ENCODE measurements around the gene PKD1L1.
"Not testable (repeated sequence)": the region's sequence is repeated elsewhere in the genome, so short reads cannot be mapped to it uniquely, and the experiment has no call there.

The PKD1L1 gene

GRCh38 chr7:47757921-47758411 lies 190.3 kb downstream of the PKD1L1 start:
- Mint-ChIP-seq H3K4me3 (no peak overlapping the region), H3K27ac (no peak overlapping the region), H3K9me3 (no peaks in the 10 kb centered on the region), H3K4me1 (no peaks in the 10 kb centered on the region), H3K36me3 (peaks cover 2% of the 10 kb centered on the region), H3K27me3 (peaks cover 2% of the 10 kb centered on the region)

DNA sequence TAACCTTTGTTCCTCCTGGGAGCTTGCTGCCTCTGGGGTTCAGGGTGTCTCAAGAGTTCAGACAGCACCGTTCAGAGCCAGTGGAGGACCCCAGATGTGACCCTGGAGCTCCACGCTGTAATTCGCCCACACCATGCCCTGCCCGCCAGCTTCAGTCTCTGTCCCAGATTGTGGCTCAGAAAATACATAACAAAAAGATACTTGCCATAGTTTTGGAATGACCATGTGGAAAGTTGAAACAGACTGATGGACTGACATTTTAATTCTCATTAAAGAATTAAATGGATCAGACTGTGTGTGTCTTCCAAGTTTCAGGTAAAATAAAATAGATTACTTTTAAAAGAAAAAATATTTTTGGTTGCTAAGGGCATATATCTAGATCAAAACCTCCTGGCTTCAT lies 191.6 kb downstream of the PKD1L1 start:
- H3K27ac Mint-ChIP-seq, result no peak overlapping the region
- H3K4me1 Mint-ChIP-seq, result no peaks in the 10 kb centered on the region
- peaks cover 2% of the 10 kb centered on the region for H3K27me3 Mint-ChIP-seq
- H3K4me3 Mint-ChIP-seq, result no peak overlapping the region
- peaks cover 5% of the 10 kb centered on the region for H3K9me3 Mint-ChIP-seq
- peaks cover 2% of the 10 kb centered on the region for H3K36me3 Mint-ChIP-seq

GRCh38 chr7:47755248-47755647 lies 193.0 kb downstream of the PKD1L1 start:
- peaks cover 3% of the 10 kb centered on the region for H3K4me1 Mint-ChIP-seq
- no peak overlapping the region for H3K27ac Mint-ChIP-seq
- H3K27me3 Mint-ChIP-seq, result peaks cover 2% of the 10 kb centered on the region
- H3K36me3 Mint-ChIP-seq, result peaks cover 2% of the 10 kb centered on the region
- no peak overlapping the region for H3K4me3 Mint-ChIP-seq
- peaks cover 5% of the 10 kb centered on the region for H3K9me3 Mint-ChIP-seq

DNA sequence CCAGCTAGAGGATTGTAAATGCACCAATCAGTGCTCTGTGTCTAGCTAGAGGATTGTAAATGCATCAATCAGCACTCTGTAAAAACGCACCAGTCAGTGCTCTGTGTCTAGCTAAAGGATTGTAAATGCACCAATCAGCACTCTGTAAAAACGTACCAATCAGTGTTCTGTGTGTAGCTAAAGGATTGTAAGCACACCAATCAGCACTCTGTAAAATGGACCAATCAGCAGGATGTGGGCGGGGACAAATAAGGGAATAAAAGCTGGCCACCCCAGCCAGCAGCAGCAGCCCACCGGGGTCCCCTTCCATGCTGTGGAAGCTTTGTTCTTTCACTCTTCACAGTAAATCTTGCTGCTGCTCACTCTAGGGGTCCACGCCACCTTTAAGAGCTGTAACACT lies 196.5 kb downstream of the PKD1L1 start:
- H3K27me3 Mint-ChIP-seq, H3K36me3 Mint-ChIP-seq, H3K4me3 Mint-ChIP-seq, H3K27ac Mint-ChIP-seq, H3K9me3 Mint-ChIP-seq, H3K4me1 Mint-ChIP-seq: not testable (repeated sequence)

- H3K4me3 Mint-ChIP-seq, result no peak overlapping the region
- H3K27ac Mint-ChIP-seq, result no peak overlapping the region
- peaks cover 2% of the 10 kb centered on the region for H3K36me3 Mint-ChIP-seq
- H3K9me3 Mint-ChIP-seq, result peaks cover 5% of the 10 kb centered on the region
- H3K27me3 Mint-ChIP-seq, result peaks cover 2% of the 10 kb centered on the region
- H3K4me1 Mint-ChIP-seq, result peaks cover 3% of the 10 kb centered on the region
Observed at GRCh38 chr7:47751043-47751442, 197.2 kb downstream of the PKD1L1 start.

- no peaks in the 10 kb centered on the region for H3K36me3 Mint-ChIP-seq
- H3K9me3 Mint-ChIP-seq, result peaks cover 5% of the 10 kb centered on the region
- H3K27ac Mint-ChIP-seq, result no peak overlapping the region
- peaks cover 2% of the 10 kb centered on the region for H3K27me3 Mint-ChIP-seq
- no peak overlapping the region for H3K4me3 Mint-ChIP-seq
- peaks cover 3% of the 10 kb centered on the region for H3K4me1 Mint-ChIP-seq
Observed at GRCh38 chr7:47748041-47748440, 200.2 kb downstream of the PKD1L1 start.

GRCh38 chr7:47747160-47747559 lies 201.1 kb downstream of the PKD1L1 start:
- peaks cover 2% of the 10 kb centered on the region for H3K27me3 Mint-ChIP-seq
- H3K9me3 Mint-ChIP-seq, result no peaks in the 10 kb centered on the region
- no peaks in the 10 kb centered on the region for H3K36me3 Mint-ChIP-seq
- no peak overlapping the region for H3K4me3 Mint-ChIP-seq
- peaks cover 3% of the 10 kb centered on the region for H3K4me1 Mint-ChIP-seq
- no peak overlapping the region for H3K27ac Mint-ChIP-seq

DNA sequence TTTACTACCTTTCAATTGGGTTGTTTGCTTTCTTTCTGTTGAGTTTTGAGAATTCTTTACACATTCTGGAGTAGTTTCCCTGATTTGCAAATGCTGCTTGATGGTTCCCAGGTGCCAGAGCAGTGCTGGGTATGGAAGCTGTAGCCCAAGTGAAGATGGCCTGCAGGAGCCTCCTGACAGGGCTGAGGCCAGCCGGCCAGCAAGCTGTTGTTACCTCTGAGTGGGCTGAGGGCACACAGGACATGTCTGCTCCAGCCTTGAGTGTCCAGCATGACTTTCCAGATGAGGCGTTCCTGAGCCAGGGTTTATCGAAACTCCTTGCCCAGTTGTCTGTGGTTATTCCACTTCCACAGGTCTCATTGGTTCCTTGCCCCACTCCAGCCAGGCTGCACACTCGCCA lies 201.8 kb downstream of the PKD1L1 start:
- H3K36me3 Mint-ChIP-seq, result no peaks in the 10 kb centered on the region
- H3K27ac Mint-ChIP-seq, result no peak overlapping the region
- peaks cover 4% of the 10 kb centered on the region for H3K27me3 Mint-ChIP-seq
- H3K9me3 Mint-ChIP-seq, result no peaks in the 10 kb centered on the region
- no peak overlapping the region for H3K4me3 Mint-ChIP-seq
- peaks cover 3% of the 10 kb centered on the region for H3K4me1 Mint-ChIP-seq

- Mint-ChIP-seq H3K4me3 (no peak overlapping the region), H3K27ac (no peak overlapping the region), H3K27me3 (peaks cover 8% of the 10 kb centered on the region)
Observed at GRCh38 chr7:47744883-47745282, 203.4 kb downstream of the PKD1L1 start.

GRCh38 chr7:47743965-47744591 lies 204.2 kb downstream of the PKD1L1 start:
- no peak overlapping the region for H3K27ac Mint-ChIP-seq
- H3K36me3 Mint-ChIP-seq, result no peaks in the 10 kb centered on the region
- no peak overlapping the region for H3K4me3 Mint-ChIP-seq
- H3K4me1 Mint-ChIP-seq, result no peaks in the 10 kb centered on the region
- no peaks in the 10 kb centered on the region for H3K9me3 Mint-ChIP-seq
- peaks cover 9% of the 10 kb centered on the region for H3K27me3 Mint-ChIP-seq

More at GRCh38 chr7:47744883-47745282, 203.4 kb downstream of the PKD1L1 start:
- no peaks in the 10 kb centered on the region for H3K36me3 Mint-ChIP-seq
- H3K9me3 Mint-ChIP-seq, result no peaks in the 10 kb centered on the region
- H3K4me1 Mint-ChIP-seq, result no peaks in the 10 kb centered on the region

DNA sequence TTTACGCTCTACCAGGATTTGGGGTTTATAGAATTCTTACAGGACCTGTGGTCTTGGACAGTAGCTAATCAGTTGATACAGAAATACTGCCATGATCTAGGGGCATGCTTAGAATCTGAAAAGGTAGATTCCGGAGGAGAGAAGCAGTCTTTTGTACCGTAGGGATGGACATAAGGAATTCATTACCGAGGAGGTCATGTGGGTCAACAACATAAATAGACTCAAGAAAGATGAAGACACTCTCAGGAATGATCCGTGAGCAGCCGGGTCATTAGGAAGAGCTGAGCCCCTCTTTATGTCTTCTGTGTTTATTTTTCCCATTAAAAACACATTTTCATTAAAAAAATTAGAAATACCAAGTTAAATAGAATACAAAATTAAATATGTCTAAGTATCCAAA lies 206.3 kb downstream of the PKD1L1 start:
- no peaks in the 10 kb centered on the region for H3K9me3 Mint-ChIP-seq
- H3K4me1 Mint-ChIP-seq, result no peaks in the 10 kb centered on the region
- no peaks in the 10 kb centered on the region for H3K36me3 Mint-ChIP-seq
- no peak overlapping the region for H3K4me3 Mint-ChIP-seq
- no peak overlapping the region for H3K27ac Mint-ChIP-seq
- H3K27me3 Mint-ChIP-seq, result peaks cover 9% of the 10 kb centered on the region

GRCh38 chr7:47739891-47740290 lies 208.4 kb downstream of the PKD1L1 start:
- no peaks in the 10 kb centered on the region for H3K9me3 Mint-ChIP-seq

GRCh38 chr7:47739301-47739875 lies 208.9 kb downstream of the PKD1L1 start:
- Mint-ChIP-seq H3K27ac (no peak overlapping the region), H3K4me3 (no peak overlapping the region), H3K4me1 (no peaks in the 10 kb centered on the region), H3K36me3 (no peaks in the 10 kb centered on the region), H3K27me3 (peaks cover 9% of the 10 kb centered on the region), H3K9me3 (no peaks in the 10 kb centered on the region)

More at GRCh38 chr7:47739891-47740290, 208.4 kb downstream of the PKD1L1 start:
- Mint-ChIP-seq H3K4me1 (no peaks in the 10 kb centered on the region), H3K27ac (no peak overlapping the region), H3K27me3 (peaks cover 10% of the 10 kb centered on the region), H3K4me3 (no peak overlapping the region), H3K36me3 (no peaks in the 10 kb centered on the region)

DNA sequence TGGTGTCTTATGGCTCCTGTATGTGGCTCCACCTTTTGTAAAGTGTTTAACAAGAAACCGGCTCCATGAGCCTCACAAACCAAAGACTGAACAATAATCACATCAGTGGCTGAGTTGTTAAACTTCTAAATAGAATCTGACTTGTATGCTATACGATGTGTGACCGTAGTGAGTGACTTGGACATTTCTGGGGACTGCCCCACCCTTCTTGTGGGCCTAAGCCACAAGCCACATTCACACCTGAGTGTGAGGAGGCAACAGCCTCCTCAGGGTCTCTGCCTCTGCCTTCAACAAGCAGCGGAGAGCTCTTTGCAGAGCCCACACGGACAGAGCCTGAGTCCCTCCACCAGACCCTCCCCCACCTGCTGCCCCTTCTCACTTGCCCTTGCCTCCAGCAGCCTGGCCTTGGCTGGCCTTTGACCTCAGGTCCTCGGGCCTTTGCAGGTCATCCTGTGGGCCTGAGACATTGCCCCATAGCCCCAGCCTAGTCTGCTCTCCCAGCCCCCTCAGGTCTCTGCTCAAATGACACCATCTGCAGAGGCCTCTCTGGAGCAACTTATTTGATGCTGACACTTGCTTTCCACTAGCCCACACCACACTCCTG lies 209.6 kb downstream of the PKD1L1 start:
- H3K36me3 Mint-ChIP-seq, result no peaks in the 10 kb centered on the region
- no peaks in the 10 kb centered on the region for H3K9me3 Mint-ChIP-seq
- H3K27me3 Mint-ChIP-seq, result peaks cover 9% of the 10 kb centered on the region
- no peak overlapping the region for H3K4me3 Mint-ChIP-seq
- H3K4me1 Mint-ChIP-seq, result no peaks in the 10 kb centered on the region
- no peak overlapping the region for H3K27ac Mint-ChIP-seq

GRCh38 chr7:47737601-47738000 lies 210.7 kb downstream of the PKD1L1 start:
- Mint-ChIP-seq H3K4me1 (no peaks in the 10 kb centered on the region), H3K27me3 (peaks cover 9% of the 10 kb centered on the region), H3K36me3 (no peaks in the 10 kb centered on the region), H3K4me3 (no peak overlapping the region), H3K27ac (no peak overlapping the region), H3K9me3 (no peaks in the 10 kb centered on the region)
